Calu3 (cell line): ENCODE measurements around the gene GPR146. TPM values are rescaled to one million over a fixed set of nuclear protein-coding genes. Genes with fewer than 3 reads are reported as not detected.

Source experiments
- BruUV-seq: library from RNA; stranded (reverse); fragments of 400-500 nt; replicated peaks from 2 replicates; lab custom pipeline; 2021; lab: Mats Ljungman, UMichigan
- CTCF ChIA-PET: fragments of 300-600 bp; sonication (Branson Sonifier 250); formaldehyde crosslinking; loops from one replicate; lab custom pipeline; 2022; ENCODE audit warnings: antibody characterized with exemption; lab: Charles Lee
- DNase-seq: peaks from one replicate; pipeline ENCODE4 v3.0.0; 2022
- H3K27ac Mint-ChIP-seq: one replicate; pipeline ENCODE4 v1.8.0; 2022; ENCODE audit warnings: mixed read lengths; ENCODE audit not compliant: unreplicated experiment
- H3K27me3 Mint-ChIP-seq: one replicate; pipeline ENCODE4 v1.8.0; 2022; ENCODE audit warnings: mixed read lengths; ENCODE audit not compliant: unreplicated experiment
- H3K36me3 Mint-ChIP-seq: one replicate; pipeline ENCODE4 v1.8.0; 2022; ENCODE audit warnings: mild to moderate bottlenecking, moderate library complexity, mixed read lengths; ENCODE audit not compliant: insufficient read depth, unreplicated experiment
- H3K4me1 Mint-ChIP-seq: one replicate; pipeline ENCODE4 v1.8.0; 2022; ENCODE audit warnings: mild to moderate bottlenecking, low read depth, mixed read lengths; ENCODE audit not compliant: unreplicated experiment
- H3K4me3 Mint-ChIP-seq: one replicate; pipeline ENCODE4 v1.8.0; 2022; ENCODE audit warnings: mild to moderate bottlenecking, low read depth, moderate library complexity, mixed read lengths; ENCODE audit not compliant: unreplicated experiment
- H3K9me3 Mint-ChIP-seq: one replicate; pipeline ENCODE4 v1.8.0; 2022; ENCODE audit warnings: low read depth, mixed read lengths; ENCODE audit not compliant: unreplicated experiment
- CTCF ChIP-seq: fragments of 200-600 bp; IDR thresholded peaks from one replicate; pipeline ENCODE4 v1.8.0; 2022; ENCODE audit warnings: antibody characterized with exemption; ENCODE audit not compliant: unreplicated experiment
- intact Hi-C: fragments of 100-400 bp; cut with micrococcal nuclease; formaldehyde crosslinking; loops from one replicate; pipeline ENCODE4 v1.10.0; 2022; ENCODE audit not compliant: unreplicated experiment
- total RNA-seq: library from RNA; stranded (reverse); gene quantifications from 2 replicates; pipeline ENCODE4 v1.2.3, GENCODE V29; 2022

Gene GPR146
- total RNA-seq, 1 experiment from 2014 or later, result 0.66 TPM

GRCh38 chr7:1017586-1018333, 26.6 kb upstream of the GPR146 start:
- H3K9me3 Mint-ChIP-seq, result no peaks in the 10 kb centered on the region
- CTCF ChIA-PET, result no interaction called here
- no peak for DNase-seq
- no peaks in the 10 kb centered on the region for H3K27me3 Mint-ChIP-seq
- no TSS peak for BruUV-seq
- no peaks in the 10 kb centered on the region for H3K4me1 Mint-ChIP-seq
- no peak overlapping the region for H3K4me3 Mint-ChIP-seq
- H3K36me3 Mint-ChIP-seq, result peaks cover 43% of the 10 kb centered on the region
- peak overlapping the region; percentile 48 for H3K27ac Mint-ChIP-seq
- no peak for TF ChIP-seq CTCF
- intact Hi-C loops, result no loop called here

GRCh38 chr7:1018334-1018695, 26.0 kb upstream of the GPR146 start:
- no TSS peak for BruUV-seq
- Mint-ChIP-seq H3K4me3 (no peak overlapping the region), H3K4me1 (no peaks in the 10 kb centered on the region), H3K9me3 (no peaks in the 10 kb centered on the region), H3K27me3 (no peaks in the 10 kb centered on the region), H3K27ac (peak overlapping the region; percentile 48), H3K36me3 (peaks cover 49% of the 10 kb centered on the region)
- CTCF ChIA-PET, result no interaction called here
- TF ChIP-seq CTCF, result no peak
- no peak for DNase-seq
- intact Hi-C loops, result no loop called here

GRCh38 chr7:1019255-1019785, 25.0 kb upstream of the GPR146 start:
- Mint-ChIP-seq H3K27ac (no peak overlapping the region), H3K4me3 (no peak overlapping the region), H3K27me3 (no peaks in the 10 kb centered on the region), H3K4me1 (no peaks in the 10 kb centered on the region), H3K36me3 (peaks cover 51% of the 10 kb centered on the region), H3K9me3 (no peaks in the 10 kb centered on the region)
- no TSS peak for BruUV-seq
- TF ChIP-seq CTCF, result no peak
- no peak for DNase-seq
- intact Hi-C loops, result no loop called here
- CTCF ChIA-PET, result no interaction called here

GRCh38 chr7:1019789-1020610, 24.3 kb upstream of the GPR146 start:
- no peaks in the 10 kb centered on the region for H3K4me1 Mint-ChIP-seq
- H3K9me3 Mint-ChIP-seq, result no peaks in the 10 kb centered on the region
- intact Hi-C loops, result no loop called here
- H3K27ac Mint-ChIP-seq, result no peak overlapping the region
- CTCF ChIA-PET, result no interaction called here
- H3K4me3 Mint-ChIP-seq, result no peak overlapping the region
- no TSS peak for BruUV-seq
- TF ChIP-seq CTCF, result peak; percentile 17
- H3K27me3 Mint-ChIP-seq, result no peaks in the 10 kb centered on the region
- peaks cover 58% of the 10 kb centered on the region for H3K36me3 Mint-ChIP-seq
- DNase-seq, result no peak
